ENCODE measurements around the gene BCL7C.

Gene BCL7C

GRCh38 chr16:30922420-30922959 lies 28.6 kb upstream of the BCL7C start:
- H2BK120ac ChIP-seq (ENCODE audit: low read depth, low read length) = no peak overlapping the region
- H2AK5ac ChIP-seq (ENCODE audit: low read depth, low read length) = no peak overlapping the region
- peaks cover 7% of the 10 kb centered on the region for H3K79me1 ChIP-seq (ENCODE audit: low read depth, low read length)
- H3K27me3 ChIP-seq (ENCODE audit: control insufficient read depth in 3 of 3, insufficient read depth in 3 of 3, low read depth in 1 of 3, low read length in 3 of 3) = no peaks in the 10 kb centered on the region
- H2BK12ac ChIP-seq (ENCODE audit: low read length) = no peak overlapping the region
- H3K4me3 ChIP-seq (ENCODE audit: low read length in 2 of 2) = peak overlapping the region; percentile 76 to 87
- peak overlapping the region; percentile 72 for H3K4me2 ChIP-seq (ENCODE audit: insufficient read depth, low read length, poor library complexity, severe bottlenecking)
- H3K4ac ChIP-seq (ENCODE audit: low read length) = no peak overlapping the region
- peak overlapping the region; percentile 82 for H3K27ac ChIP-seq (replicated peaks; ENCODE audit: low read length)
- H3K9me3 ChIP-seq (replicated peaks in 1 of 2; ENCODE audit: control insufficient read depth in 2 of 2, insufficient read depth in 1 of 2, low read depth in 1 of 2, low read length in 2 of 2) = no peaks in the 10 kb centered on the region
- H3K4me1 ChIP-seq (ENCODE audit: control insufficient read depth in 2 of 2, insufficient read depth in 1 of 2, low read depth in 1 of 2, low read length in 2 of 2) = peaks cover 7 to 8% of the 10 kb centered on the region in 2 donors
- peak; percentile 100 for DNase-seq (ENCODE audit: low spot score)
- peak overlapping the region; percentile 56 for H2BK5ac ChIP-seq (ENCODE audit: low read length)
- H3K14ac ChIP-seq (ENCODE audit: low read length) = no peak overlapping the region
- peak overlapping the region; percentile 94 for H3K18ac ChIP-seq (ENCODE audit: low read length)
- peak overlapping the region; percentile 83 for H2AFZ ChIP-seq (ENCODE audit: low read length)
- no peak overlapping the region for H4K91ac ChIP-seq (ENCODE audit: low read depth, low read length, poor library complexity)
- no peak overlapping the region for H4K8ac ChIP-seq (ENCODE audit: low read depth, low read length)
- H3K36me3 ChIP-seq (replicated peaks in 1 of 2; ENCODE audit: control insufficient read depth in 2 of 2, insufficient read depth in 2 of 2, low read length in 2 of 2) = peaks cover 15 to 24% of the 10 kb centered on the region in 2 donors
- WGBS, 2 donors (ENCODE audit: extremely low coverage in 2 of 2, insufficient read length in 2 of 2, insufficient replicate concordance in 1 of 2) = no CpG with 5 or more reads among the region's 42 CpGs
- H2BK15ac ChIP-seq (ENCODE audit: low read length) = no peak overlapping the region
- peak overlapping the region; percentile 40 for H3K23ac ChIP-seq (ENCODE audit: low read depth, low read length, poor library complexity)
- H3K9ac ChIP-seq (ENCODE audit: low read depth, low read length, poor library complexity) = peak overlapping the region; percentile 91

- DNase-seq (ENCODE audit: low spot score) = peak; percentile 94
- Histone ChIP-seq H2BK12ac (ENCODE audit: low read length) (no peak overlapping the region), H3K4me3 (ENCODE audit: low read length in 2 of 2) (peak overlapping the region; percentile 76 to 85), H2BK120ac (ENCODE audit: low read depth, low read length) (no peak overlapping the region), H3K27me3 (ENCODE audit: control insufficient read depth in 3 of 3, insufficient read depth in 3 of 3, low read depth in 1 of 3, low read length in 3 of 3) (no peaks in the 10 kb centered on the region), H3K27ac (replicated peaks; ENCODE audit: low read length) (peak overlapping the region; percentile 64), H3K9me3 (replicated peaks in 1 of 2; ENCODE audit: control insufficient read depth in 2 of 2, insufficient read depth in 1 of 2, low read depth in 1 of 2, low read length in 2 of 2) (no peaks in the 10 kb centered on the region), H4K8ac (ENCODE audit: low read depth, low read length) (no peak overlapping the region), H2AFZ (ENCODE audit: low read length) (peak overlapping the region; percentile 83), H3K79me1 (ENCODE audit: low read depth, low read length) (peaks cover 2% of the 10 kb centered on the region), H3K23ac (ENCODE audit: low read depth, low read length, poor library complexity) (no peak overlapping the region), H3K36me3 (replicated peaks in 1 of 2; ENCODE audit: control insufficient read depth in 2 of 2, insufficient read depth in 2 of 2, low read length in 2 of 2) (peaks cover 9 to 18% of the 10 kb centered on the region in 2 donors), H3K18ac (ENCODE audit: low read length) (peak overlapping the region; percentile 73), H3K4me1 (ENCODE audit: control insufficient read depth in 2 of 2, insufficient read depth in 1 of 2, low read depth in 1 of 2, low read length in 2 of 2) (peaks cover 7 to 8% of the 10 kb centered on the region in 2 donors), H4K91ac (ENCODE audit: low read depth, low read length, poor library complexity) (no peak overlapping the region), H3K4me2 (ENCODE audit: insufficient read depth, low read length, poor library complexity, severe bottlenecking) (peak overlapping the region; percentile 72), H3K9ac (ENCODE audit: low read depth, low read length, poor library complexity) (peak overlapping the region; percentile 85), H2BK5ac (ENCODE audit: low read length) (peak overlapping the region; percentile 49), H3K14ac (ENCODE audit: low read length) (no peak overlapping the region), H2AK5ac (ENCODE audit: low read depth, low read length) (peak overlapping the region; percentile 8), H2BK15ac (ENCODE audit: low read length) (no peak overlapping the region), H3K4ac (ENCODE audit: low read length) (no peak overlapping the region)
- WGBS, 2 donors (ENCODE audit: extremely low coverage in 2 of 2, insufficient read length in 2 of 2, insufficient replicate concordance in 1 of 2) = no CpG with 5 or more reads among the region's 37 CpGs
Measured at GRCh38 chr16:30921748-30922419, 28.0 kb upstream of the BCL7C start.

- no peak overlapping the region for H3K4ac ChIP-seq (ENCODE audit: low read length)
- no peaks in the 10 kb centered on the region for H3K9me3 ChIP-seq (replicated peaks in 1 of 2; ENCODE audit: control insufficient read depth in 2 of 2, insufficient read depth in 1 of 2, low read depth in 1 of 2, low read length in 2 of 2)
- H3K4me2 ChIP-seq (ENCODE audit: insufficient read depth, low read length, poor library complexity, severe bottlenecking) = peak overlapping the region; percentile 24
- H3K36me3 ChIP-seq (replicated peaks in 1 of 2; ENCODE audit: control insufficient read depth in 2 of 2, insufficient read depth in 2 of 2, low read length in 2 of 2) = peaks cover 5 to 13% of the 10 kb centered on the region in 2 donors
- H2AK5ac ChIP-seq (ENCODE audit: low read depth, low read length) = no peak overlapping the region
- H3K27ac ChIP-seq (replicated peaks; ENCODE audit: low read length) = peak overlapping the region; percentile 36
- H3K79me1 ChIP-seq (ENCODE audit: low read depth, low read length) = peaks cover 2% of the 10 kb centered on the region
- no peaks in the 10 kb centered on the region for H3K27me3 ChIP-seq (ENCODE audit: control insufficient read depth in 3 of 3, insufficient read depth in 3 of 3, low read depth in 1 of 3, low read length in 3 of 3)
- DNase-seq (ENCODE audit: low spot score) = no peak
- no peak overlapping the region for H4K8ac ChIP-seq (ENCODE audit: low read depth, low read length)
- H2BK15ac ChIP-seq (ENCODE audit: low read length) = peak overlapping the region; percentile 87
- peak overlapping the region; percentile 78 for H2BK12ac ChIP-seq (ENCODE audit: low read length)
- peak overlapping the region; percentile 13 for H3K18ac ChIP-seq (ENCODE audit: low read length)
- H2BK5ac ChIP-seq (ENCODE audit: low read length) = no peak overlapping the region
- no peak overlapping the region for H4K91ac ChIP-seq (ENCODE audit: low read depth, low read length, poor library complexity)
- no peak overlapping the region for H3K4me3 ChIP-seq (ENCODE audit: low read length in 2 of 2)
- no CpG with 5 or more reads among the region's 6 CpGs for WGBS, 2 donors (ENCODE audit: extremely low coverage in 2 of 2, insufficient read length in 2 of 2, insufficient replicate concordance in 1 of 2)
- H2BK120ac ChIP-seq (ENCODE audit: low read depth, low read length) = no peak overlapping the region
- H3K4me1 ChIP-seq (ENCODE audit: control insufficient read depth in 2 of 2, insufficient read depth in 1 of 2, low read depth in 1 of 2, low read length in 2 of 2) = peaks cover 7 to 8% of the 10 kb centered on the region in 2 donors
- no peak overlapping the region for H3K9ac ChIP-seq (ENCODE audit: low read depth, low read length, poor library complexity)
- H3K14ac ChIP-seq (ENCODE audit: low read length) = no peak overlapping the region
- peak overlapping the region; percentile 66 for H2AFZ ChIP-seq (ENCODE audit: low read length)
- no peak overlapping the region for H3K23ac ChIP-seq (ENCODE audit: low read depth, low read length, poor library complexity)
Measured at GRCh38 chr16:30921459-30921747, 27.5 kb upstream of the BCL7C start.

GRCh38 chr16:30920891-30921290 lies 27.0 kb upstream of the BCL7C start:
- H3K27me3 ChIP-seq (ENCODE audit: control insufficient read depth in 3 of 3, insufficient read depth in 3 of 3, low read depth in 1 of 3, low read length in 3 of 3) = no peaks in the 10 kb centered on the region
- H3K18ac ChIP-seq (ENCODE audit: low read length) = no peak overlapping the region
- peaks cover 2% of the 10 kb centered on the region for H3K79me1 ChIP-seq (ENCODE audit: low read depth, low read length)
- H3K14ac ChIP-seq (ENCODE audit: low read length) = no peak overlapping the region
- no peak overlapping the region for H3K9ac ChIP-seq (ENCODE audit: low read depth, low read length, poor library complexity)
- H3K23ac ChIP-seq (ENCODE audit: low read depth, low read length, poor library complexity) = no peak overlapping the region
- no peak overlapping the region for H3K4me3 ChIP-seq (ENCODE audit: low read length in 2 of 2)
- no peak for DNase-seq (ENCODE audit: low spot score)
- peaks cover 8 to 11% of the 10 kb centered on the region in 2 donors for H3K4me1 ChIP-seq (ENCODE audit: control insufficient read depth in 2 of 2, insufficient read depth in 1 of 2, low read depth in 1 of 2, low read length in 2 of 2)
- peak overlapping the region; percentile 87 for H2BK15ac ChIP-seq (ENCODE audit: low read length)
- no peak overlapping the region for H3K27ac ChIP-seq (replicated peaks; ENCODE audit: low read length)
- no peak overlapping the region for H3K4me2 ChIP-seq (ENCODE audit: insufficient read depth, low read length, poor library complexity, severe bottlenecking)
- H2AFZ ChIP-seq (ENCODE audit: low read length) = no peak overlapping the region
- H2BK5ac ChIP-seq (ENCODE audit: low read length) = no peak overlapping the region
- WGBS, 2 donors (ENCODE audit: extremely low coverage in 2 of 2, insufficient read length in 2 of 2, insufficient replicate concordance in 1 of 2) = no CpG with 5 or more reads among the region's 2 CpGs
- no peaks in the 10 kb centered on the region for H3K9me3 ChIP-seq (replicated peaks in 1 of 2; ENCODE audit: control insufficient read depth in 2 of 2, insufficient read depth in 1 of 2, low read depth in 1 of 2, low read length in 2 of 2)
- H2AK5ac ChIP-seq (ENCODE audit: low read depth, low read length) = no peak overlapping the region
- no peak overlapping the region for H4K91ac ChIP-seq (ENCODE audit: low read depth, low read length, poor library complexity)
- no peak overlapping the region for H2BK120ac ChIP-seq (ENCODE audit: low read depth, low read length)
- no peak overlapping the region for H4K8ac ChIP-seq (ENCODE audit: low read depth, low read length)
- peaks cover 1 to 8% of the 10 kb centered on the region in 2 donors for H3K36me3 ChIP-seq (replicated peaks in 1 of 2; ENCODE audit: control insufficient read depth in 2 of 2, insufficient read depth in 2 of 2, low read length in 2 of 2)
- no peak overlapping the region for H2BK12ac ChIP-seq (ENCODE audit: low read length)
- H3K4ac ChIP-seq (ENCODE audit: low read length) = no peak overlapping the region
